Osteoblast (primary cell): ENCODE results near the gene GRIA2. TPM values are rescaled to one million over a fixed set of nuclear protein-coding genes. Genes with fewer than 3 reads are reported as not detected.

ENCODE experiments used
- DNase-seq: peaks from one replicate; pipeline ENCODE4 v3.0.0; 2011; ENCODE audit warnings: low spot score, mixed read lengths; ENCODE audit not compliant: insufficient read length; ENCODE audit errors: missing footprints
- H2AFZ ChIP-seq: 2 replicates; pipeline ENCODE4 v1.6.0; 2011; ENCODE audit warnings: mild to moderate bottlenecking, low read length
- H3K27ac ChIP-seq: 2 replicates; pipeline ENCODE4 v1.5.1; 2011; ENCODE audit warnings: mild to moderate bottlenecking, low read depth, low read length, moderate library complexity
- H3K27me3 ChIP-seq: 2 replicates; pipeline ENCODE4 v1.6.0; 2012; ENCODE audit warnings: mild to moderate bottlenecking, control low read depth, inconsistent platforms, low read length, moderate library complexity; ENCODE audit not compliant: insufficient read depth
- H3K36me3 ChIP-seq: 2 replicates; pipeline ENCODE4 v1.5.1; 2011; ENCODE audit warnings: mild to moderate bottlenecking, low read length, control low read depth, moderate library complexity; ENCODE audit not compliant: insufficient read depth
- H3K4me1 ChIP-seq: 2 replicates; pipeline ENCODE4 v1.5.1; 2011; ENCODE audit warnings: mild to moderate bottlenecking, low read length, control low read depth, moderate library complexity; ENCODE audit not compliant: insufficient read depth
- H3K4me2 ChIP-seq: 2 replicates; pipeline ENCODE4 v1.6.0; 2011; ENCODE audit warnings: mild to moderate bottlenecking, low read length; ENCODE audit not compliant: insufficient read depth
- H3K4me3 ChIP-seq: fragments of 200-600 bp; sonication (generic); 3 replicates; pipeline ENCODE4 v1.5.1; 2012; ENCODE audit warnings: mild to moderate bottlenecking, low read length, inconsistent platforms; ENCODE audit not compliant: insufficient read depth
- H3K79me2 ChIP-seq: 2 replicates; pipeline ENCODE4 v1.6.0; 2012; ENCODE audit warnings: mild to moderate bottlenecking, low read length, control low read depth, inconsistent platforms; ENCODE audit not compliant: insufficient read depth
- H3K9me3 ChIP-seq: 2 replicates; pipeline ENCODE4 v1.5.1; 2011; ENCODE audit warnings: low read depth, low read length, control low read depth
- H4K20me1 ChIP-seq: 2 replicates; pipeline ENCODE4 v1.6.0; 2012; ENCODE audit warnings: mild to moderate bottlenecking, low read length, control low read depth; ENCODE audit not compliant: insufficient read depth
- total RNA-seq: library from RNA; depleted of rRNA; stranded (reverse); fragments of >200 nt; gene quantifications from 2 replicates; pipeline ENCODE4 v1.2.3, GENCODE V29; 2012
- TF ChIP-seq, protein P1 (sequence below): IDR thresholded peaks from 2 replicates; pipeline ENCODE4 v1.5.1; 2011; ENCODE audit warnings: mild to moderate bottlenecking, low read depth, low read length, moderate library complexity; ENCODE audit errors: extremely low read depth

The GRIA2 gene
- total RNA-seq, 1 donor, result not detected

DNA sequence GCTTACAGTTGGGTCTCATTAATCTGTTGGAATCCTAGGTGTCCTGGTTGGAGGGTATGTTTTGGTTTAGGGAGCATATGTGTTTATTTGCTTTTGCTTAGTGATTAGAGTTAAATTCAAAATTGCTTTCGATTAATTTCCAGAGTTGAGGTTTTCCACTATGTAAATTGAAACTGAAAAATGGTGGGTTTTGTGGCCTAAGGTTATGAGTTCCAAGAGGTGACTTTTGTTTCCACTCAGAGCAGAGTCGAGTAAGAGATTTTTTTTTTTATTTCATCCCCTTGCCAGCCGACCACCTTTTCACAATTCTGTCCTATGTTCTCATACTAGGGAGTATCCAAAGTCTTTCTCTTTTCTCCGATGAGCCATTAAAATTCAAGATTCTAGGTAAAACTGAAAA lies 66.9 kb downstream of the GRIA2 start:
- Histone ChIP-seq H3K79me2 (no peaks in the 10 kb centered on the region), H4K20me1 (no peaks in the 10 kb centered on the region), H3K4me1 (no peaks in the 10 kb centered on the region), H3K27ac (no peak overlapping the region), H3K9me3 (no peaks in the 10 kb centered on the region), H3K36me3 (no peaks in the 10 kb centered on the region), H3K27me3 (no peaks in the 10 kb centered on the region), H3K4me2 (no peak overlapping the region), H3K4me3 (no peak overlapping the region), H2AFZ (no peak overlapping the region)
- no peak for DNase-seq
- TF ChIP-seq, protein P1, sequence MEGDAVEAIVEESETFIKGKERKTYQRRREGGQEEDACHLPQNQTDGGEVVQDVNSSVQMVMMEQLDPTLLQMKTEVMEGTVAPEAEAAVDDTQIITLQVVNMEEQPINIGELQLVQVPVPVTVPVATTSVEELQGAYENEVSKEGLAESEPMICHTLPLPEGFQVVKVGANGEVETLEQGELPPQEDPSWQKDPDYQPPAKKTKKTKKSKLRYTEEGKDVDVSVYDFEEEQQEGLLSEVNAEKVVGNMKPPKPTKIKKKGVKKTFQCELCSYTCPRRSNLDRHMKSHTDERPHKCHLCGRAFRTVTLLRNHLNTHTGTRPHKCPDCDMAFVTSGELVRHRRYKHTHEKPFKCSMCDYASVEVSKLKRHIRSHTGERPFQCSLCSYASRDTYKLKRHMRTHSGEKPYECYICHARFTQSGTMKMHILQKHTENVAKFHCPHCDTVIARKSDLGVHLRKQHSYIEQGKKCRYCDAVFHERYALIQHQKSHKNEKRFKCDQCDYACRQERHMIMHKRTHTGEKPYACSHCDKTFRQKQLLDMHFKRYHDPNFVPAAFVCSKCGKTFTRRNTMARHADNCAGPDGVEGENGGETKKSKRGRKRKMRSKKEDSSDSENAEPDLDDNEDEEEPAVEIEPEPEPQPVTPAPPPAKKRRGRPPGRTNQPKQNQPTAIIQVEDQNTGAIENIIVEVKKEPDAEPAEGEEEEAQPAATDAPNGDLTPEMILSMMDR, result no peak

DNA sequence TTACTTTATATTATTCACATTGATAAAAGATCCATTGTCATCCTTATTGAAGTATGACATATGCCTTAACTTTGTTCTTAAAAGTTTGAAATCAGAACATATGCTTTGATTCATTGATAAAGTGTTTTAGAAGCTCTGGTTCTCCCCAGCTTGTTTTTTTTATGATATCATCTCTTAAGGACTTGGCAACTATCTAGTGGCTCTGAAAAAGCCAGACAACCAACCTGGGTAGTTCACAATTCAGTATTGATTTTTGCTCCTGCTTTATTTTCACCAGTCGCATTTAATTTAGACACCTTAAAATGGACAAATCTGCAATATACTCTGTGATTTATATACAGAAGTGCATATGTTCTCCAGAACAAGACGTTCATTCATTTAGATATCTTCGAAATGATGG lies 70.1 kb downstream of the GRIA2 start:
- Histone ChIP-seq H4K20me1 (no peaks in the 10 kb centered on the region), H3K36me3 (no peaks in the 10 kb centered on the region), H2AFZ (no peak overlapping the region), H3K79me2 (no peaks in the 10 kb centered on the region), H3K4me1 (no peaks in the 10 kb centered on the region), H3K4me2 (peak overlapping the region; percentile 3), H3K27ac (no peak overlapping the region), H3K27me3 (no peaks in the 10 kb centered on the region), H3K4me3 (no peak overlapping the region), H3K9me3 (no peaks in the 10 kb centered on the region)
- DNase-seq, result no peak
- TF ChIP-seq, protein P1, result no peak

DNA sequence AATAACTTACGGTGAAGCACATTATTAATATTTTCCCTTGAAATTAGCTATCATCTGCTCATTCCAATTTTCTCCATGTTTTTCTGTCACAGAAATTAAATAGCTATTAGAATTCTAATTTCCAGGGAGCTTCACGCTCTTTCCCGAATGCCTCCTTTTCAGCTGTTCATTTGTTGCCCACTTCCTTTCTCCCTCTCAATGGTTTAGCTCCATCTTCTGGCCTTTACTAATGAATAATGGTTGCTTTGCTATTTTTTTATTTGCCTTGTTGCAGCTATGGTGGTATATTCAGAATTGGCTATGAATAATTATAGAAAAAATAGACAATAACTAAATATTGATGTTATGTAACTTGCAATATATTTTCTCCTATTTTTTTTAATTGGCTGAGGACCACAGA lies 70.5 kb downstream of the GRIA2 start:
- Histone ChIP-seq H2AFZ (no peak overlapping the region), H3K4me2 (peak overlapping the region; percentile 3), H3K9me3 (no peaks in the 10 kb centered on the region), H3K36me3 (no peaks in the 10 kb centered on the region), H3K79me2 (no peaks in the 10 kb centered on the region), H3K27me3 (no peaks in the 10 kb centered on the region), H4K20me1 (no peaks in the 10 kb centered on the region), H3K27ac (no peak overlapping the region), H3K4me1 (no peaks in the 10 kb centered on the region), H3K4me3 (no peak overlapping the region)
- TF ChIP-seq, protein P1, result peak; percentile 17
- DNase-seq, result no peak

DNA sequence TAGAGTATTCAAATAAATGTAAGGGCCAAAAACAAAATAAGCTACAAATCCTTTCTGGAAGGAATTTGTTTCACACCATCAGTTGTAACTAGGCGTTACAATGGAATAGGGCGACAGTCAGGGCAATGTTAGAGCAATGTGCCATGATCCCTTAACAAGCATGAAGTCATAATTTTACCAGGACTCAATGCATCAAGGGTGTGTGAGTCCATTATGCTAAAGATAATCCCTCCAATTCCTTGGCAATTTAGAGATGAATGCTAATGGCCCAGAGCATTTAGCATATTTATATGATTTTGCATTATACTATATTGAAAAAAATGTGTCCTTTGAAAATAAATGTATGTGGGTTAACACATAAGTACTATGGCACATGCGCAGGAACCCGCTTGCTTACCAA lies 73.1 kb downstream of the GRIA2 start:
- no peaks in the 10 kb centered on the region for H3K4me1 ChIP-seq
- H3K9me3 ChIP-seq, result no peaks in the 10 kb centered on the region
- H3K36me3 ChIP-seq, result no peaks in the 10 kb centered on the region
- H3K79me2 ChIP-seq, result no peaks in the 10 kb centered on the region
- no peak overlapping the region for H3K27ac ChIP-seq
- H4K20me1 ChIP-seq, result no peaks in the 10 kb centered on the region
- no peak overlapping the region for H2AFZ ChIP-seq
- no peak for DNase-seq
- H3K4me2 ChIP-seq, result no peak overlapping the region
- H3K27me3 ChIP-seq, result no peaks in the 10 kb centered on the region
- TF ChIP-seq, protein P1, result no peak
- H3K4me3 ChIP-seq, result no peak overlapping the region
